ENCODE data around the gene CCDC146.

CCDC146 gene

GRCh38 chr7:77181015-77181595, 58.7 kb downstream of the CCDC146 start:
- no peak for TF ChIP-seq CTCF (conservative IDR thresholded peaks at IDR 0.05; ENCODE audit: low read depth, low read length)
- DNase-seq (ENCODE audit: low read depth) = no peak
- no peak overlapping the region for H3K4me3 ChIP-seq (ENCODE audit: low read length)

GRCh38 chr7:77181734-77182133, 59.3 kb downstream of the CCDC146 start:
- DNase-seq (ENCODE audit: low read depth) = no peak
- H3K4me3 ChIP-seq (ENCODE audit: low read length) = no peak overlapping the region
- no peak for TF ChIP-seq CTCF (conservative IDR thresholded peaks at IDR 0.05; ENCODE audit: low read depth, low read length)

GRCh38 chr7:77182261-77182660, 59.8 kb downstream of the CCDC146 start:
- no peak for TF ChIP-seq CTCF (conservative IDR thresholded peaks at IDR 0.05; ENCODE audit: low read depth, low read length)

GRCh38 chr7:77184463-77184862, 62.0 kb downstream of the CCDC146 start:
- no peak for TF ChIP-seq CTCF (conservative IDR thresholded peaks at IDR 0.05; ENCODE audit: low read depth, low read length)
- no peak overlapping the region for H3K4me3 ChIP-seq (ENCODE audit: low read length)
- no peak for DNase-seq (ENCODE audit: low read depth)

More at GRCh38 chr7:77182261-77182660, 59.8 kb downstream of the CCDC146 start:
- H3K4me3 ChIP-seq (ENCODE audit: low read length) = no peak overlapping the region
- no peak for DNase-seq (ENCODE audit: low read depth)

GRCh38 chr7:77184990-77185389, 62.6 kb downstream of the CCDC146 start:
- H3K4me3 ChIP-seq (ENCODE audit: low read length) = no peak overlapping the region
- DNase-seq (ENCODE audit: low read depth) = no peak
- TF ChIP-seq CTCF (conservative IDR thresholded peaks at IDR 0.05; ENCODE audit: low read depth, low read length) = no peak

GRCh38 chr7:77185866-77186265, 63.5 kb downstream of the CCDC146 start:
- TF ChIP-seq CTCF (conservative IDR thresholded peaks at IDR 0.05; ENCODE audit: low read depth, low read length) = no peak
- no peak overlapping the region for H3K4me3 ChIP-seq (ENCODE audit: low read length)
- DNase-seq (ENCODE audit: low read depth) = no peak

GRCh38 chr7:77188731-77189437, 66.5 kb downstream of the CCDC146 start:
- TF ChIP-seq CTCF (conservative IDR thresholded peaks at IDR 0.05; ENCODE audit: low read depth, low read length) = no peak
- DNase-seq (ENCODE audit: low read depth) = no peak
- no peak overlapping the region for H3K4me3 ChIP-seq (ENCODE audit: low read length)
